ENCODE measurements around the gene PFDN4.
A peak's percentile ranks its signal among the peaks of the same experiment; 100 is the strongest.
"Not testable (repeated sequence)": the region's sequence is repeated elsewhere in the genome, so short reads cannot be mapped to it uniquely, and the experiment has no call there.

The PFDN4 gene

GRCh38 chr20:54201268-54201846 is 6.5 kb upstream of the PFDN4 start:
- no peak for DNase-seq

- no peak for DNase-seq
These were observed 4.6 kb upstream of the PFDN4 start for GRCh38 chr20:54203281-54203680.

- DNase-seq, result no peak
These were observed 3.8 kb upstream of the PFDN4 start for GRCh38 chr20:54204063-54204462.

GRCh38 chr20:54204481-54204880 is 3.4 kb upstream of the PFDN4 start:
- DNase-seq, result no peak

GRCh38 chr20:54205450-54205849 is 2.4 kb upstream of the PFDN4 start:
- DNase-seq, result no peak

GRCh38 chr20:54207053-54207742 is 689 bp upstream of the PFDN4 start:
- no peak for DNase-seq

- peak; percentile 33 for DNase-seq
These were observed 775 bp downstream of the PFDN4 start for GRCh38 chr20:54208548-54209176.

- no peak for DNase-seq
These were observed 1.4 kb downstream of the PFDN4 start for GRCh38 chr20:54209216-54209813.

- DNase-seq, result peak; percentile 80
These were observed 4.3 kb downstream of the PFDN4 start for GRCh38 chr20:54212226-54212625.

- no peak for DNase-seq
These were observed 5.0 kb downstream of the PFDN4 start for GRCh38 chr20:54212871-54213270.

GRCh38 chr20:54214566-54214965 is 6.7 kb downstream of the PFDN4 start:
- no peak for DNase-seq

- DNase-seq, result no peak
These were observed 7.4 kb downstream of the PFDN4 start for GRCh38 chr20:54215157-54215789.

GRCh38 chr20:54217762-54218161 is 9.9 kb downstream of the PFDN4 start:
- no peak for DNase-seq

- no peak for DNase-seq
These were observed 10.6 kb downstream of the PFDN4 start for GRCh38 chr20:54218470-54218869.

GRCh38 chr20:54219751-54220426 is 12.0 kb downstream of the PFDN4 start:
- DNase-seq, result peak; percentile 35

GRCh38 chr20:54220722-54221121 is 12.8 kb downstream of the PFDN4 start:
- DNase-seq, result no peak

- no peak for DNase-seq
These were observed 13.5 kb downstream of the PFDN4 start for GRCh38 chr20:54221353-54221752.

- DNase-seq, result no peak
These were observed 14.4 kb downstream of the PFDN4 start for GRCh38 chr20:54221996-54222890.

GRCh38 chr20:54223285-54223684 is 15.4 kb downstream of the PFDN4 start:
- DNase-seq, result no peak

GRCh38 chr20:54223751-54224150 is 15.9 kb downstream of the PFDN4 start:
- DNase-seq, result no peak

GRCh38 chr20:54224642-54225041 is 16.8 kb downstream of the PFDN4 start:
- not testable (repeated sequence) for DNase-seq

GRCh38 chr20:54227241-54227640 is 19.4 kb downstream of the PFDN4 start:
- no peak for DNase-seq

Data from EL (cell line).